NCI-H146 treated with DMSO at 0.1 percent for 48 hours (cell line): ENCODE results near the gene FOXD2.

Source experiments
- DNase-seq: peaks from one replicate; lab custom pipeline; 2025; ENCODE audit not compliant: unreplicated experiment; lab: John Stamatoyannopoulos, UW

FOXD2 gene

GRCh38 chr1:47437447-47438164 lies at the start of gene FOXD2:
FOXD2 (plus strand) TSS chr1:47438044; CDS start chr1:47438136, 92 bp downstream.
- peak; percentile 48 for DNase-seq

DNA sequence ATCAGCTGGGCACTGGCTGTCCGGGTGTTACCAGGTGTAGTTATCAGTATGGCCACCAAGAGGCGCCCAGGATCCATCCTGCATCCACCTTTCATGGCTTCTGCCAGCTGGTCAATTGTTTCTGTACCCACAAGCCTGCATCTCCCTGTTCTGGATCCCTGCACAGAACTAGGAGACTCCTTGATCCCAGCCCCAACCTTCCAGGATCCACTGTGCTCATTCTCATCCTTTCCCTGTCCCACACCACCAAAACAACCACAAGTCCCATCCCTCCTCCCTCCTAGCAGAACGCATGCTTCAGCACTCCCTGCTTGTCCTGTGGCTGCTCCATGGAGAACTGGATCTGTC lies 49.0 kb upstream of the FOXD2 start:
- peak; percentile 2 for DNase-seq

DNA sequence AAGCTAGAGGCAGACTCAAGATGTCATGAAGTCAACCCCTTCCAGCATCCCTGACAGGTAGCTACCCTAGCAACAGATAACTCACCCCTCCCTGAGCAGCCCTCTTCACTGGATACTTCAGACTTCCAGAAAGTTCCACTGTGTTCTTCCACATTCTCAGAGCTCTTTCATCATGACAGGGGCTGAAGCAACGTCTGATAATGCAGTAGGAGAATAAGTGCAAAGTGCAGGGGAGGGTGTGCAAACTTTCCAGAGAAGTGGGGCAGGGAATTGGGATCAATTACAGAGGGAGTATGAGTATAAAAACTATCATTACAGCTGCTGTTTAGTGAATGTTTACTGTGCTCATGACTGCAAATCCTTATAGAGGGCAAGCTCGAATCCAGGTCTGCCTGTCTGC lies 48.1 kb upstream of the FOXD2 start:
- DNase-seq: no peak

DNA sequence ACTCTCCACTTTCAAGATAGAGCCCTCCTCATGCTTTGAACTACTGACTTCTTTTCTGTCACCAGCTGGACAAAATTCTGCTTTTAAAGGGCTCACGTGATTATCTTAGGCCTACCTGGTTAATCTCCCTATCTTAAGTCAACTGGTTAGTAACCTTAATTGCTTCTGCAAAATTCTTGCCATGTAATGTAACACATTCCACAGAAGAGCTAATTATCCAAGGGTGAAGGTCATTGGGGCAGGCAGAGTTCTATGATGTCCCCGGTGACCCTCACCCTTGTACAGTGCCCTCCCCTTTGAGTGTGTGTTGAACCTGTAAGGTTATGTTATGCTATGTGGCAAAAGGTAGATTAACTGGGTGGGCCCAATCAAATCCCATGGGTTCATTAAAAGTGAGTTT lies 47.0 kb upstream of the FOXD2 start:
- DNase-seq: no peak

DNA sequence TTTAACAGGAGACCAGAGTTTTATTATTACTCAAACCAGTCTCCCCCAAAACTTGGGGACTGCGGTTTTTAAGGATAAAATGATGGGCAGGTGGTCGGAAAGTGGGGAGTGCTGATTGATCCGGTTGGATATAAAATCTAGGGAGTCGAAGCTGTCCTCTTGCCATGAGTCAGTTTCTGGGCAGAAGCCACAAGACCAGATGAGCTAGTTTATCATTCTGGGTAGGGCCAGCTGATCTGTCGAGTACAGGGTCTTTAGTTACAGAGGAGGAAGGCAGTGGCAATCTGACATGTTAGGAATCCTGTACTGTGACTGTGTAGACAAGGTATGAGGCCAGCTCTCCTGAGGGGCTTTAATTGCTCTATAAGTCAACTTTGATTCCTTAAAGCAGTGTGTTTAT lies 44.7 kb upstream of the FOXD2 start:
- no peak for DNase-seq

GRCh38 chr1:47395433-47395832 lies 42.4 kb upstream of the FOXD2 start:
- no peak for DNase-seq

- no peak for DNase-seq
Measured at GRCh38 chr1:47396671-47397196, 41.1 kb upstream of the FOXD2 start.

GRCh38 chr1:47399138-47399845 lies 38.6 kb upstream of the FOXD2 start:
- no peak for DNase-seq

DNA sequence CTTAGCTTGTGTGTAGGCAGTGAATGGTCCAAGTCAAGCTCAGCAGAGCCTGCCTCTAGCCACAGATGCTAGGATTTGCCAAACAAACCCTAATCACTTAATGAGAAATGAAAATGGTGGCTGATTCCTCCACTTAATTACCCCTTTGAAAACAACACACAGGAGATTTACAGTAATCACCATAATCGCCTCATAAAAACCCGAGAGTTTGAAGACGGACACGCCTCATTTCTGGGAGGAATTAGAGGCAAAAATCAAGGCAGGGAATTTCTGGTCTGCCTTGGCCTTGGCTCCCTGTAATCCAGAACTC lies 38.0 kb upstream of the FOXD2 start:
- no peak for DNase-seq

- no peak for DNase-seq
Measured at GRCh38 chr1:47401761-47402160, 36.1 kb upstream of the FOXD2 start.

- DNase-seq: no peak
Measured at GRCh38 chr1:47402591-47402990, 35.3 kb upstream of the FOXD2 start.

DNA sequence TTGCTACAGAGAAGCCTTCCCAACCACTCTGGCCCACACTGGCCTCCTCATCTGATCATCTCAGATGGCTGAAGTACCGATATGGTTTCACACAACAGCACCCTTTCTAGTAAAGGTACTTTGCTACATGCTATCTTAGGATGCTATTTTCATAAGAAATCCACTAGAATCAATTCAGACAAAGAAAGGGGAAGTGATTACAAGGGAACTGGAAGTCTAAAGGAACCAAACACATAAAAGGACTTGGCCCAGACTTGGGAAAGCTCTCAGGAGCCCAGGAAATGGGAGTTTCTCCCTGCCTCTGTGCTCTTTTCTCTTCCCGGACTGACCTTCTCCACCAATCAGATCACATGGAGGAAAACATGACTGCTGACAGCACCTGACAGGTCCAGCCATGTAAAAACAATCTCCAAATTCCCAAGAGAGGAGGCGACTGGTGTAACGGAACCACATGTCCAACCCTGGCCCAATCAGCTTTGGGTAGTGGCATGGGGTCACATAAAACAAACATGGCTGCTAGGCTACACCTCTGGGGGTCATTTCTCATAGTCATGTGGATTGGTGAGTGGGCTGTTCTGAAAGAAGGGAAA lies 34.4 kb upstream of the FOXD2 start:
- no peak for DNase-seq

GRCh38 chr1:47405697-47406096 lies 32.1 kb upstream of the FOXD2 start:
- DNase-seq: no peak

DNA sequence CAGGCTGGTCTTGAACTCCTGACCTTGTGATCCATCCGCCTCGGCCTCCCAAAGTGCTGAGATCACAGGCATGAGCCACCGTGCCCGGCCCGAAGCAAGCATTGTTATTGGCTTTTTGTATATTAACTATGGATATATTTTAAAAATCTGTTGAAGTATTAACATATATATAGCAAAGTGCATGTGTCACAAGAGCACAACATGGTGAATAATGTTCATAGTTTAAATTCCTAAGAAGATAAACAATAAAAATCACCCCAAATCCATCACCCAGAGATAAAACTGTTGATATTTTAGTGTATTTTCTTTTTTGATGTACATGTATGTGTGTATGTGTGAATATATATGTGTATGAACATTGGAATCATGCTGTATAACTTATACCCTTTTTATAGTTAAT lies 30.9 kb upstream of the FOXD2 start:
- no peak for DNase-seq

- DNase-seq: no peak
Measured at GRCh38 chr1:47407481-47407880, 30.4 kb upstream of the FOXD2 start.

DNA sequence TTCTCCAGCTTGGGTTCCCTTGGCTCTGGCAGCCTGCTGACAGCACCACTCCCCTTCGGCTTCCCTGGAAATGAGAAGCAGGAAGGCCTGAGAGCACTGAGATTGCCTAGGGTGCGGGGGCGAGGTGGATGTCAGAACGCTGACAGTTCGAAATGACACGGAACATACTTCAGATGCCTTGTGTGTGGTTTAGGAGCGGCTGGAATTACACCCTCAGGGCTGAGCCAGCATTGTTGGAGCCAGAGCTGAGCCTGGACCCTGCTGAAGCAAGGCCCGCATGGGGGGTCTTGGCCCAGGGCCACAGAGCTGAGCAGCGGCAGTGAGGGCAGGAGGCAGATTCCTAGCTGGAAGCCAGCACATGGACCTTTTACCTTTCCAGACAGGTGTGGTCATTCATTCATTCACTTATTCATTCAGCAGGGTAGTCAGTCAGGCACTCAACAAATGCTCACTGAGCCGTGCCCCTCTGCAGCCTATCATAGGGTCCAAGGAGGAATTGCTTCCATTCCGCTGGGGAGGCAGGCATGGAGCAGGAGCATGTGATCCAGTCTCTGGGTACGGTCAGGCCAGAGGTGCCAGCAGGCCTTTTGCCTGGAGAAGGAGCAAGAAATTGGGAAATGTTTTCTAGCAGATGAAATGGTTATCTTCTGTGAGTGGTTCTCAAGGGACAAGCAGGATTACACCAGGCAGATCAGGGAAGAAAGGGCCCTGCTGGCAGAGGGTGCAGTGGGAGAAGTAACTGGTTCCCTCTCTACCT lies 28.4 kb upstream of the FOXD2 start:
- no peak for DNase-seq

GRCh38 chr1:47410068-47410455 lies 27.8 kb upstream of the FOXD2 start:
- DNase-seq: no peak

DNA sequence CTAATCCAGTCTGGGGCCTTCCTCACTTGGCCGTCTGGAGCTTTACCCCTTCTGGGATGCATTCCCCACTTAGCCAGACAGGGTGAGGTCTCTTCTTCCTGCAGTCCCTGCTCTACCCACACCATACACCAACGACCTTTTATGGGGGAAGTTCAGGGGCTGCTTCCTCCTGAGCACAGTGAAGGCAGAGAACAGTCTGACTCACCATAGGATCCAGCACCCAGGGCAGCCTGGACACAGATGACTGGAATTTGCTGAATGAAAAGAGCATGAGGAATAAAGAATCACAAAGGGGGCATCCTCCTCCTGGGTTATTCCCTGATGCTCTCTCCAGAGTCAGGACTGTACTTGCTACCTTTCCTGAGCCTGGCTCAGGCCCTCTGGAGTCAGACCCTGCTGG lies 26.4 kb upstream of the FOXD2 start:
- DNase-seq: no peak

DNA sequence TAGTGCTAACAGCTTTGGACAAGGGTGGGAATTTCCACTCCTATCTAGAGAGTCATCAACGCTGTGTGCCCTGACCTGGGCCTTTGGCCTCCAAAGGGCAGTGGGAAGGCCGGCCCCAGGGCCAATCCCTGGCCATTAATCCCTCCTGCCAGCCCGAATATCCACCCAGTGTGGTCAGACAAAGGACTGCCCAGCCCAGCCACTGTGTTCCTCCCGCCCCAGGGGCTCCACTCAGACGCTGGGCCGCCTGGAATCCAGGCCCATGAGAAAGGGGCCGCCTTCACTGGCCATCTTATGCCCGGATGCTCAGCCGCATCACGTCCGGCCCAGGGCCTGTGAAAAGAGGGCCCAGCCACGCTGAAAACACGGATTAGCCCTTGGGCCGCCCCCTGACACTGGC lies 25.4 kb upstream of the FOXD2 start:
- no peak for DNase-seq

GRCh38 chr1:47415728-47416318 lies 22.0 kb upstream of the FOXD2 start, which contains the start of gene FOXE3:
FOXE3 (plus strand) TSS chr1:47416285; CDS start chr1:47416316, 31 bp downstream.
- no peak for DNase-seq
